Glutamatergic neuron (in vitro differentiated cells): ENCODE measurements around the gene SLC38A5. TPM values are rescaled to one million over a fixed set of nuclear protein-coding genes. Genes with fewer than 3 reads are reported as not detected.

Source experiments
- DNase-seq: peaks from one replicate; pipeline ENCODE4 v3.0.0; 2022
- H3K27ac Mint-ChIP-seq: one replicate; pipeline ENCODE4 v1.8.0; 2020; ENCODE audit warnings: mild to moderate bottlenecking, mixed read lengths, inconsistent platforms; ENCODE audit not compliant: unreplicated experiment
- H3K27me3 Mint-ChIP-seq: one replicate; pipeline ENCODE4 v1.8.0; 2020; ENCODE audit warnings: mild to moderate bottlenecking, moderate library complexity, mixed read lengths, inconsistent platforms; ENCODE audit not compliant: unreplicated experiment
- H3K36me3 Mint-ChIP-seq: one replicate; pipeline ENCODE4 v1.8.0; 2020; ENCODE audit warnings: mild to moderate bottlenecking, mixed read lengths, inconsistent platforms; ENCODE audit not compliant: unreplicated experiment
- H3K4me1 Mint-ChIP-seq: one replicate; pipeline ENCODE4 v1.8.0; 2020; ENCODE audit warnings: mild to moderate bottlenecking, low read depth, mixed read lengths, inconsistent platforms; ENCODE audit not compliant: unreplicated experiment
- H3K4me3 Mint-ChIP-seq: one replicate; pipeline ENCODE4 v1.8.0; 2020; ENCODE audit warnings: mild to moderate bottlenecking, mixed read lengths, inconsistent platforms; ENCODE audit not compliant: unreplicated experiment
- H3K9me3 Mint-ChIP-seq: one replicate; pipeline ENCODE4 v1.8.0; 2020; ENCODE audit warnings: mild to moderate bottlenecking, moderate library complexity, mixed read lengths, inconsistent platforms; ENCODE audit not compliant: unreplicated experiment
- CTCF ChIP-seq: fragments of 200-600 bp; sonication (generic); IDR thresholded peaks from one replicate; pipeline ENCODE4 v1.5.0; 2021; ENCODE audit not compliant: partially characterized antibody, unreplicated experiment
- total RNA-seq: library from RNA; stranded (reverse); fragmentation: NEBNext Ultra II Directional; extraction: Animal tissue kit (Norgen Biotek cat#: 25700); gene quantifications from one replicate; pipeline ENCODE4 v1.2.1, GENCODE V29; 2021; ENCODE audit not compliant: unreplicated experiment

The SLC38A5 gene
- total RNA-seq, 1 donor from 2014 or later = 136 TPM

DNA sequence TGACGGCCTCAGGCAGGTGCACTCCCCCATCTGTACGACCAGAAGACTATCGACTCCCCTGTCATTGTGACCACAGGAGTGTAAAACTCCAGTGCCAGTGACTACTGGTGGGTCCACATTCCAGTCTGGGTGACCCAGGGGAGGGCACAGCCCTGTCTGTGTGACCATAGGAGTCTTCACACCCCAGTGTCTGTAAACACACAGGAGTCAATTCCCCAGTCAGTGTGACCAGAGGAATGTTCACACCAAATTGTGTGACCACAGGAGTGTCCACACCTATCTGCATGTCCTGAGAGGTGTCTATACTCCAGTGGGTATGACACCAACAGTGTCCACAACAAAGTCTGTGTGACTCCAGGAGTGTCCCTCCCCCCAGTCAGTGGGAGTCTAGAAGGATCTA is 18.0 kb upstream of the SLC38A5 start:
- H3K4me1 Mint-ChIP-seq = no peaks in the 10 kb centered on the region
- no peak for DNase-seq
- H3K36me3 Mint-ChIP-seq = no peaks in the 10 kb centered on the region
- no peaks in the 10 kb centered on the region for H3K27me3 Mint-ChIP-seq
- no peak for TF ChIP-seq CTCF
- H3K9me3 Mint-ChIP-seq = no peaks in the 10 kb centered on the region
- no peak overlapping the region for H3K4me3 Mint-ChIP-seq
- no peak overlapping the region for H3K27ac Mint-ChIP-seq

GRCh38 chrX:48487362-48487798 is 17.3 kb upstream of the SLC38A5 start:
- H3K9me3 Mint-ChIP-seq = no peaks in the 10 kb centered on the region
- no peaks in the 10 kb centered on the region for H3K4me1 Mint-ChIP-seq
- no peak for DNase-seq
- H3K4me3 Mint-ChIP-seq = no peak overlapping the region
- no peaks in the 10 kb centered on the region for H3K36me3 Mint-ChIP-seq
- TF ChIP-seq CTCF = no peak
- no peaks in the 10 kb centered on the region for H3K27me3 Mint-ChIP-seq
- H3K27ac Mint-ChIP-seq = no peak overlapping the region

GRCh38 chrX:48482526-48482925 is 12.5 kb upstream of the SLC38A5 start:
- Mint-ChIP-seq H3K27ac (no peak overlapping the region), H3K36me3 (no peaks in the 10 kb centered on the region), H3K4me1 (no peaks in the 10 kb centered on the region), H3K9me3 (peaks cover 5% of the 10 kb centered on the region), H3K4me3 (no peak overlapping the region), H3K27me3 (peaks cover under 1% of the 10 kb centered on the region)
- TF ChIP-seq CTCF = no peak
- no peak for DNase-seq

- H3K27me3 Mint-ChIP-seq = peaks cover 2% of the 10 kb centered on the region
- H3K4me3 Mint-ChIP-seq = no peak overlapping the region
These were observed 10.5 kb upstream of the SLC38A5 start for GRCh38 chrX:48480583-48480982.

DNA sequence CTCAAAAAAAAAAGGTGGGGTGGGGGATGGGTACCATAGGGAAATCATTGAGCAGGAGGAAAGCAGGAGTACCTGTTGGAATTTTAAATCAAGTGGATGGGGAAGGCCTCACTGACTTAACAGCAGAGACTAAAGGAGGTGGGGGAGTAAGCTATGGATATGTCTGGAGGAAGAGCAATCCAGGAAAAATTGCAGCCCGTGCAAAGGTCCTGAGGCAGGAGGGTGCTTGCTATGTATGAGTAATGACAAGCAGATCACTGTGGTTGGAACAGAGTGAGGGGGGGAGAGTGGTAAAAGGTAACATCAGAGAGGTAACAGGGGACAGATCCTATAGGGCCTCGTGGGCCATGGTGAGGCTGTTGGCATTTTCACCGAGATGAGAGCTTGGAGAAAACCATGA is 10.1 kb upstream of the SLC38A5 start:
- H3K27ac Mint-ChIP-seq = no peak overlapping the region
- no peaks in the 10 kb centered on the region for H3K36me3 Mint-ChIP-seq
- H3K4me1 Mint-ChIP-seq = peaks cover 6% of the 10 kb centered on the region
- TF ChIP-seq CTCF = no peak
- no peak overlapping the region for H3K4me3 Mint-ChIP-seq
- peaks cover 2% of the 10 kb centered on the region for H3K27me3 Mint-ChIP-seq
- DNase-seq = no peak
- H3K9me3 Mint-ChIP-seq = peaks cover 10% of the 10 kb centered on the region

More at GRCh38 chrX:48480583-48480982, 10.5 kb upstream of the SLC38A5 start:
- peaks cover 10% of the 10 kb centered on the region for H3K9me3 Mint-ChIP-seq
- no peaks in the 10 kb centered on the region for H3K36me3 Mint-ChIP-seq
- H3K27ac Mint-ChIP-seq = no peak overlapping the region
- DNase-seq = no peak
- peaks cover 6% of the 10 kb centered on the region for H3K4me1 Mint-ChIP-seq
- TF ChIP-seq CTCF = no peak
